Fibroblast of lung (primary cell): ENCODE data around the gene BTBD9. TPM values are rescaled to one million over a fixed set of nuclear protein-coding genes. Genes with fewer than 3 reads are reported as not detected.

Source experiments
- DNase-seq, 2 donors: peaks; one replicate each; pipeline versions ENCODE4 v3.0.0 to v3.0.0-alpha.2; 2010; ENCODE audit warnings: low read depth in 2 of 2
- H2AFZ ChIP-seq: 2 replicates; pipeline ENCODE4 v1.5.1; 2012; ENCODE audit warnings: low read length, control low read depth, inconsistent platforms
- H3K27ac ChIP-seq: 2 replicates; pipeline ENCODE4 v1.5.1; 2011; ENCODE audit warnings: low read length, control low read depth; ENCODE audit not compliant: insufficient read depth
- H3K27me3 ChIP-seq: 2 replicates; pipeline ENCODE4 v1.5.1; 2011; ENCODE audit warnings: mild to moderate bottlenecking, low read length; ENCODE audit not compliant: control insufficient read depth, insufficient read depth
- H3K36me3 ChIP-seq: 2 replicates; pipeline ENCODE4 v1.5.1; 2011; ENCODE audit warnings: low read length; ENCODE audit not compliant: control insufficient read depth, insufficient read depth
- H3K4me1 ChIP-seq: 2 replicates; pipeline ENCODE4 v1.5.1; 2011; ENCODE audit warnings: low read length; ENCODE audit not compliant: control insufficient read depth, insufficient read depth; ENCODE audit errors: extremely low read depth
- H3K4me2 ChIP-seq: 2 replicates; pipeline ENCODE4 v1.5.1; 2011; ENCODE audit warnings: low read length, control low read depth; ENCODE audit not compliant: insufficient read depth; ENCODE audit errors: extremely low read depth
- H3K4me3 ChIP-seq, 4 experiments: fragments of 200-600 bp in 1 of 4; sonication (generic) in 1 of 4; replicated peaks in 1 of 4; 2 replicates each; pipeline ENCODE4 v1.5.1; 2011 to 2016; ENCODE audit warnings: low read length in 4 of 4, low read depth in 3 of 4, mild to moderate bottlenecking in 3 of 4, control low read depth in 2 of 4, inconsistent platforms in 1 of 4, mixed read lengths in 1 of 4; ENCODE audit not compliant: insufficient read depth in 1 of 4; ENCODE audit errors: control extremely low read depth in 1 of 4
- H3K79me2 ChIP-seq: 2 replicates; pipeline ENCODE4 v1.5.1; 2012; ENCODE audit warnings: mild to moderate bottlenecking, low read length, inconsistent platforms; ENCODE audit not compliant: control insufficient read depth, insufficient read depth
- H3K9ac ChIP-seq: 2 replicates; pipeline ENCODE4 v1.5.1; 2011; ENCODE audit warnings: mild to moderate bottlenecking, low read length, control low read depth; ENCODE audit not compliant: insufficient read depth
- H3K9me3 ChIP-seq: 2 replicates; pipeline ENCODE4 v1.5.1; 2012; ENCODE audit warnings: low read depth, low read length; ENCODE audit not compliant: control insufficient read depth, insufficient read depth
- H4K20me1 ChIP-seq: 2 replicates; pipeline ENCODE4 v1.5.1; 2011; ENCODE audit warnings: low read length; ENCODE audit not compliant: control insufficient read depth, insufficient read depth; ENCODE audit errors: extremely low read depth
- EZH2 ChIP-seq: IDR thresholded peaks from 2 replicates; pipeline ENCODE4 v1.5.1; 2012; ENCODE audit warnings: low read length, control low read depth, mild to moderate bottlenecking; ENCODE audit errors: missing control alignments
- polyA plus RNA-seq, 2 donors: library from polyadenylated mRNA; depleted of rRNA in 1 of 2; stranded (reverse) in 1 of 2; unstranded in 1 of 2; fragments of >200 nt; gene quantifications; 2 replicates each; pipeline ENCODE4 v1.2.1, GENCODE V29; 2011 to 2012; ENCODE audit warnings: missing spikeins in 1 of 2
- total RNA-seq: library from RNA; depleted of rRNA; stranded (reverse); fragments of >200 nt; gene quantifications from 2 replicates; pipeline ENCODE4 v1.2.1, GENCODE V29; 2014
- TF ChIP-seq, protein P1 (sequence below), 2 donors: IDR thresholded peaks in 1 of 2; conservative IDR thresholded peaks in 1 of 2; 1 replicate in 1 of 2; 2 replicates in 1 of 2; pipeline ENCODE4 v1.5.1; 2011 to 2012; ENCODE audit warnings: low read length in 2 of 2, control low read depth in 1 of 2, inconsistent platforms in 1 of 2, low read depth in 1 of 2, mild to moderate bottlenecking in 1 of 2

Gene BTBD9
- total and polyA plus RNA-seq, 2 donors (not counting 1 experiment from before 2014, with no cell fraction given), result 7.7 to 13.4 TPM

DNA sequence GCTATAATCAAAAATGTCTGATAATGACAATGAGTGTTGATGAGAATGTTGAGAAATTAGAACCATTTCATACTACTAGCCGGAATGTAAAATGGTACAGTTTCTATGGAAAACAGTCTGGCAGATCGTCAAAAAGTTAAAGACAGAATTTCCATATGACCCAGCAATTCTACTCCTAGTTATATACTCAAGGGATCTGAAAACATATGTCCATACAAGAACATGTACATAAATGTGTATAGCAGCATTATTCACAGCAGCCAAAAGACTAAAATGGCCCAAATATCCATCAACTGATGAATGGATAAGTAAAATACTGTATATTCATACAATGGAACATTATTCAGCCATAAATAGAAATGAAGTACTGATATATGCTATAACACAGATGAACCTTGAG lies 236.2 kb downstream of the BTBD9 start:
- Histone ChIP-seq H3K4me2 (no peak overlapping the region), H2AFZ (no peak overlapping the region), H3K27ac (no peak overlapping the region), H3K9me3 (no peaks in the 10 kb centered on the region), H3K27me3 (no peaks in the 10 kb centered on the region), H3K4me3 (no peak overlapping the region), H3K4me1 (no peaks in the 10 kb centered on the region), H3K9ac (no peak overlapping the region), H3K79me2 (no peaks in the 10 kb centered on the region), H3K36me3 (no peaks in the 10 kb centered on the region), H4K20me1 (no peaks in the 10 kb centered on the region)
- no peak for DNase-seq
- TF ChIP-seq, protein P1, sequence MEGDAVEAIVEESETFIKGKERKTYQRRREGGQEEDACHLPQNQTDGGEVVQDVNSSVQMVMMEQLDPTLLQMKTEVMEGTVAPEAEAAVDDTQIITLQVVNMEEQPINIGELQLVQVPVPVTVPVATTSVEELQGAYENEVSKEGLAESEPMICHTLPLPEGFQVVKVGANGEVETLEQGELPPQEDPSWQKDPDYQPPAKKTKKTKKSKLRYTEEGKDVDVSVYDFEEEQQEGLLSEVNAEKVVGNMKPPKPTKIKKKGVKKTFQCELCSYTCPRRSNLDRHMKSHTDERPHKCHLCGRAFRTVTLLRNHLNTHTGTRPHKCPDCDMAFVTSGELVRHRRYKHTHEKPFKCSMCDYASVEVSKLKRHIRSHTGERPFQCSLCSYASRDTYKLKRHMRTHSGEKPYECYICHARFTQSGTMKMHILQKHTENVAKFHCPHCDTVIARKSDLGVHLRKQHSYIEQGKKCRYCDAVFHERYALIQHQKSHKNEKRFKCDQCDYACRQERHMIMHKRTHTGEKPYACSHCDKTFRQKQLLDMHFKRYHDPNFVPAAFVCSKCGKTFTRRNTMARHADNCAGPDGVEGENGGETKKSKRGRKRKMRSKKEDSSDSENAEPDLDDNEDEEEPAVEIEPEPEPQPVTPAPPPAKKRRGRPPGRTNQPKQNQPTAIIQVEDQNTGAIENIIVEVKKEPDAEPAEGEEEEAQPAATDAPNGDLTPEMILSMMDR (conservative IDR thresholded peaks at IDR 0.05 in 1 of 2, IDR thresholded peaks at IDR 0.05 in 1 of 2; ENCODE audit: low read depth in 1 of 2, low read length in 2 of 2), result no peak

- no peak for DNase-seq
- H3K4me1 ChIP-seq, result no peaks in the 10 kb centered on the region
- H4K20me1 ChIP-seq, result no peaks in the 10 kb centered on the region
- TF ChIP-seq EZH2, result no peak
- TF ChIP-seq, protein P1 (conservative IDR thresholded peaks at IDR 0.05 in 1 of 2, IDR thresholded peaks at IDR 0.05 in 1 of 2; ENCODE audit: low read depth in 1 of 2, low read length in 2 of 2), result no peak
- H3K79me2 ChIP-seq, result no peaks in the 10 kb centered on the region
- no peak overlapping the region for H3K9ac ChIP-seq
- H3K27ac ChIP-seq, result no peak overlapping the region
- H3K27me3 ChIP-seq, result no peaks in the 10 kb centered on the region
- no peak overlapping the region for H3K4me3 ChIP-seq
- no peaks in the 10 kb centered on the region for H3K36me3 ChIP-seq
- no peak overlapping the region for H2AFZ ChIP-seq
- H3K4me2 ChIP-seq, result no peak overlapping the region
- H3K9me3 ChIP-seq, result no peaks in the 10 kb centered on the region
Measured at GRCh38 chr6:38400764-38401163, 239.0 kb downstream of the BTBD9 start.

DNA sequence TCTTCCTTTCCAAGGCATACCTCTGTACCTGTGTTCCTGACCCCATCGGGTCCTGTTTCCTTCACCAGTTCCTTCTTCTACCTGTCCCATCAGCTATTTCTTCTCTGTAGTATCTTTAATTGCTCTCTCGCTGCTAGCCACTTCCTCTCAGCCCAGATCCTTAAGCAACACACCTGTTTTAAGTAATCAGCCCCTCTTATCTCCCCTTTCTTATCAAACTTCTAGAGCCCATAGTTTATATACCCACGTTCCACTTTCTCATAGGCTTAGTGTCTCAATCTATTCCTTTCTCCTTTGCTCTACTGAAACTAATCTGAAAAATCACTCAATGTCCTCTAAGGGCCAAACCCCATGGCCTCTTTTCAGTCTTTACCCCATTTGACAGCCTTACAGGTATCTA lies 239.6 kb downstream of the BTBD9 start:
- no peak for TF ChIP-seq EZH2
- Histone ChIP-seq H3K27ac (no peak overlapping the region), H2AFZ (no peak overlapping the region), H3K4me2 (no peak overlapping the region), H4K20me1 (no peaks in the 10 kb centered on the region), H3K36me3 (no peaks in the 10 kb centered on the region), H3K4me1 (no peaks in the 10 kb centered on the region), H3K27me3 (no peaks in the 10 kb centered on the region), H3K79me2 (no peaks in the 10 kb centered on the region), H3K4me3 (no peak overlapping the region), H3K9ac (no peak overlapping the region), H3K9me3 (no peaks in the 10 kb centered on the region)
- no peak for DNase-seq
